ENCODE measurements around the gene ANO4.

Gene ANO4

GRCh38 chr12:100953677-100954076, 159.1 kb downstream of the ANO4 start:
- H3K9me3 ChIP-seq (ENCODE audit: control insufficient read depth in 1 of 2, low read length in 2 of 2), result no peaks in the 10 kb centered on the region
- H3K27ac ChIP-seq (ENCODE audit: low read length), result no peak overlapping the region
- H3K36me3 ChIP-seq (ENCODE audit: control insufficient read depth in 1 of 2, insufficient read depth in 2 of 2, low read length in 2 of 2), result no peaks in the 10 kb centered on the region
- H3K27me3 ChIP-seq (ENCODE audit: low read depth, low read length), result no peaks in the 10 kb centered on the region
- no peaks in the 10 kb centered on the region for H3K4me1 ChIP-seq (ENCODE audit: control insufficient read depth in 1 of 2, insufficient read depth in 2 of 2, low read length in 2 of 2)
- H3K4me3 ChIP-seq (ENCODE audit: low read depth in 1 of 2, low read length in 2 of 2), result no peak overlapping the region

- Histone ChIP-seq H3K9me3 (ENCODE audit: control insufficient read depth in 1 of 2, low read length in 2 of 2) (no peaks in the 10 kb centered on the region), H3K27me3 (ENCODE audit: low read depth, low read length) (no peaks in the 10 kb centered on the region), H3K4me1 (ENCODE audit: control insufficient read depth in 1 of 2, insufficient read depth in 2 of 2, low read length in 2 of 2) (no peaks in the 10 kb centered on the region), H3K27ac (ENCODE audit: low read length) (no peak overlapping the region), H3K4me3 (ENCODE audit: low read depth in 1 of 2, low read length in 2 of 2) (no peak overlapping the region), H3K36me3 (ENCODE audit: control insufficient read depth in 1 of 2, insufficient read depth in 2 of 2, low read length in 2 of 2) (no peaks in the 10 kb centered on the region)
Measured at GRCh38 chr12:100954118-100954517, 159.5 kb downstream of the ANO4 start.

- Histone ChIP-seq H3K27me3 (ENCODE audit: low read depth, low read length) (no peaks in the 10 kb centered on the region), H3K4me1 (ENCODE audit: control insufficient read depth in 1 of 2, insufficient read depth in 2 of 2, low read length in 2 of 2) (no peaks in the 10 kb centered on the region), H3K27ac (ENCODE audit: low read length) (no peak overlapping the region), H3K36me3 (ENCODE audit: control insufficient read depth in 1 of 2, insufficient read depth in 2 of 2, low read length in 2 of 2) (no peaks in the 10 kb centered on the region), H3K4me3 (ENCODE audit: low read depth in 1 of 2, low read length in 2 of 2) (no peak overlapping the region), H3K9me3 (ENCODE audit: control insufficient read depth in 1 of 2, low read length in 2 of 2) (no peaks in the 10 kb centered on the region)
Measured at GRCh38 chr12:100955139-100955538, 160.6 kb downstream of the ANO4 start.

DNA sequence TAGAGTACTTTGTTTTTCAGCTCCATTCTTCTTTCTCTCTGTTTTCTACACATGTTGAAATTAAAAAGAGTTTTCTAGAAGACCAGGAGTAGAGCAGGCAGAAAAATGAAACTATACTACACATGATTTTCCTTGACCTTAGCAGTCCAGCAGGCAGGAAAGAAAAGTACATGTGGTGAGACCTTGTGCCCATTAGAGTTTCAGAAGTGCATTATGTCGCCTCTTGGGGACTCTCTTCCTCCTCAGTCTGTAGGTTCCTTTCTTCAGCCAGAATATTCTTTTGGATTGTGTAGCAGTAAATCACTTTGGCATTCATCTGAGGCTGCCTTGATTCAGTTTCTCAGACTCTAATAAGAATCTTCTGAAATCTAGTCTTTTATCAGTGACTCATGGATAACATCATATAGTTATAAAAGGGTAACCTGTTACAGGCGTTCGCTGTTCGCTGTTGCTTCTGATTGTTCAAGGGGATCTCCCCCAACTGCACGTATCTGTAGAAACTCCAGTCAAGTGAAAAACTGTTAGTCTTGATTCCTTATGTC, 161.8 kb downstream of the ANO4 start:
- Histone ChIP-seq H3K27me3 (ENCODE audit: low read depth, low read length) (no peaks in the 10 kb centered on the region), H3K36me3 (ENCODE audit: control insufficient read depth in 1 of 2, insufficient read depth in 2 of 2, low read length in 2 of 2) (no peaks in the 10 kb centered on the region), H3K9me3 (ENCODE audit: control insufficient read depth in 1 of 2, low read length in 2 of 2) (no peaks in the 10 kb centered on the region), H3K4me1 (ENCODE audit: control insufficient read depth in 1 of 2, insufficient read depth in 2 of 2, low read length in 2 of 2) (no peaks in the 10 kb centered on the region), H3K4me3 (ENCODE audit: low read depth in 1 of 2, low read length in 2 of 2) (no peak overlapping the region), H3K27ac (ENCODE audit: low read length) (no peak overlapping the region)

- Histone ChIP-seq H3K4me3 (ENCODE audit: low read depth in 1 of 2, low read length in 2 of 2) (no peak overlapping the region), H3K4me1 (ENCODE audit: control insufficient read depth in 1 of 2, insufficient read depth in 2 of 2, low read length in 2 of 2) (no peaks in the 10 kb centered on the region), H3K27me3 (ENCODE audit: low read depth, low read length) (no peaks in the 10 kb centered on the region), H3K27ac (ENCODE audit: low read length) (no peak overlapping the region), H3K9me3 (ENCODE audit: control insufficient read depth in 1 of 2, low read length in 2 of 2) (no peaks in the 10 kb centered on the region), H3K36me3 (ENCODE audit: control insufficient read depth in 1 of 2, insufficient read depth in 2 of 2, low read length in 2 of 2) (no peaks in the 10 kb centered on the region)
Measured at GRCh38 chr12:100959481-100959880, 164.9 kb downstream of the ANO4 start.

DNA sequence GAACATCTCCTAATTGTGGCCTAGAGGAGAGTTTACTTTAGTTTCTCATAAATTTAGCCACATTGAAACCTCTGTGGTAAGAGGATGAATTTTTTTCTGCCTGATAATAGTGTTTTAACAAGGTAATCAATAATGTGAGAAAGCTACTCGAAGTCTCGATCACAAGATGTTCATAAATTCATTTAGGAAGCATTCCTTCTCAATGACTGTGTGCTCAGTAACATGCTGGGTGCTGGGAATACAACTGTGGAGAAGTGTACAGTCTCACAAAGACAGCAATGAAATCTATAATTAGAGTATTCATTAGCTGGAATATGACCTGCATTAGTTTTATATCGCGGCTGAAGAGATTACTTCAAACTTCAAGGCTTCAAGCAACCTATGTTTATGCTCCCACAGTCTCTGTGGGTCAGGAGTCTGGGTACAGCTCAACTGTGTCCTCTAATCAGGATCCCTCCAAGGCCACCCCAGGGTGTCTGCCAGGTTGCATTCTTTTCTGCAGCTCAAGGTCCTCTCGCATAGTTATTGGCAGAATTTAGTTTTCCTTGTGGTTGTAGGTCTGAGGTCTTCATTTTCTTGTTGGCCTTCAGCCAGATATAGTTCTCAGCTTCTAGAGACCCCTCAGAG, 167.6 kb downstream of the ANO4 start:
- H3K27me3 ChIP-seq (ENCODE audit: low read depth, low read length), result no peaks in the 10 kb centered on the region
- H3K9me3 ChIP-seq (ENCODE audit: control insufficient read depth in 1 of 2, low read length in 2 of 2), result no peaks in the 10 kb centered on the region
- H3K36me3 ChIP-seq (ENCODE audit: control insufficient read depth in 1 of 2, insufficient read depth in 2 of 2, low read length in 2 of 2), result no peaks in the 10 kb centered on the region
- H3K27ac ChIP-seq (ENCODE audit: low read length), result no peak overlapping the region
- no peak overlapping the region for H3K4me3 ChIP-seq (ENCODE audit: low read depth in 1 of 2, low read length in 2 of 2)
- H3K4me1 ChIP-seq (ENCODE audit: control insufficient read depth in 1 of 2, insufficient read depth in 2 of 2, low read length in 2 of 2), result no peaks in the 10 kb centered on the region

DNA sequence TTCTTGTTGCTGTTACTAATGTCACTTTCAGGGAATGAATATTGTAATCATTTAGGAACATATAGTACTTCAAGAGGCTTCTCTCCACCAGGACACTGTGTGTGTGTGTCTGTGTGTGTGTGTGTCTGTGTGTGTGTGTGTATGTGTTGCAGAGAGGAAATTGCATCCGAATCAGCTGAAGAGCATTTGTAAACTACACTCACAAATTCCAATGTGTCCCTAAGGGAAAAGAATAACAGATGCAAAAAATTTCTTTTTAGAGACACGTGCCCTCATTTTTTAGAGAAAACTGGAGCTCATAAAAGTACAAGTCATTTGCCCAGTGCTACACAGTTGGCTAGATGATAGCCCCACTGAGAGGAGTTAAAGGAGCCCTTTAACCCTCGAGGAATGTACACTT, 168.8 kb downstream of the ANO4 start:
- Histone ChIP-seq H3K36me3 (ENCODE audit: control insufficient read depth in 1 of 2, insufficient read depth in 2 of 2, low read length in 2 of 2) (no peaks in the 10 kb centered on the region), H3K27me3 (ENCODE audit: low read depth, low read length) (no peaks in the 10 kb centered on the region), H3K4me3 (ENCODE audit: low read depth in 1 of 2, low read length in 2 of 2) (no peak overlapping the region), H3K4me1 (ENCODE audit: control insufficient read depth in 1 of 2, insufficient read depth in 2 of 2, low read length in 2 of 2) (no peaks in the 10 kb centered on the region), H3K9me3 (ENCODE audit: control insufficient read depth in 1 of 2, low read length in 2 of 2) (no peaks in the 10 kb centered on the region), H3K27ac (ENCODE audit: low read length) (no peak overlapping the region)

- Histone ChIP-seq H3K4me1 (ENCODE audit: control insufficient read depth in 1 of 2, insufficient read depth in 2 of 2, low read length in 2 of 2) (no peaks in the 10 kb centered on the region), H3K36me3 (ENCODE audit: control insufficient read depth in 1 of 2, insufficient read depth in 2 of 2, low read length in 2 of 2) (no peaks in the 10 kb centered on the region), H3K27me3 (ENCODE audit: low read depth, low read length) (no peaks in the 10 kb centered on the region), H3K4me3 (ENCODE audit: low read depth in 1 of 2, low read length in 2 of 2) (no peak overlapping the region), H3K27ac (ENCODE audit: low read length) (no peak overlapping the region), H3K9me3 (ENCODE audit: control insufficient read depth in 1 of 2, low read length in 2 of 2) (no peaks in the 10 kb centered on the region)
Measured at GRCh38 chr12:100964028-100964427, 169.5 kb downstream of the ANO4 start.

- Histone ChIP-seq H3K4me3 (ENCODE audit: low read depth in 1 of 2, low read length in 2 of 2) (no peak overlapping the region), H3K27ac (ENCODE audit: low read length) (no peak overlapping the region), H3K27me3 (ENCODE audit: low read depth, low read length) (no peaks in the 10 kb centered on the region), H3K36me3 (ENCODE audit: control insufficient read depth in 1 of 2, insufficient read depth in 2 of 2, low read length in 2 of 2) (no peaks in the 10 kb centered on the region), H3K4me1 (ENCODE audit: control insufficient read depth in 1 of 2, insufficient read depth in 2 of 2, low read length in 2 of 2) (no peaks in the 10 kb centered on the region), H3K9me3 (ENCODE audit: control insufficient read depth in 1 of 2, low read length in 2 of 2) (no peaks in the 10 kb centered on the region)
Measured at GRCh38 chr12:100967189-100967588, 172.6 kb downstream of the ANO4 start.

DNA sequence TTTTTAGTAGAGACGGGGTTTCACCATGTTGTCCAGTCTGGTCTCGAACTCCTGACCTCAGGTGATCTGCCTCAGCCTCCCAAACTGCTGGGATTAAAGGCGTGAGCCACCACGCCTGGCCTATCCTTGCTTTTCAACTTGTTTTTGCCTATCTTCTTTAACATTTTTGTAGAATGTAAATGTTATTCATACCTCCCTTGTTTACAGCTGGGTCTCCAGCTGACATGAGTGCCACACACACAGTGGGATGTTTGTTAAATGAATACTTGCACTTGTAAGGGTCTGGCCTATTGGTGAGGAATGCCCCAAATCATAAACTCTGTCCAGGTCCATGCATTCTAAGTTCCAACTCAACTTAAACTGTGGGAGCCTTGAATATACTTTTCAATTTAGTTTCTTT, 176.3 kb downstream of the ANO4 start:
- Histone ChIP-seq H3K9me3 (ENCODE audit: control insufficient read depth in 1 of 2, low read length in 2 of 2) (no peaks in the 10 kb centered on the region), H3K4me1 (ENCODE audit: control insufficient read depth in 1 of 2, insufficient read depth in 2 of 2, low read length in 2 of 2) (no peaks in the 10 kb centered on the region), H3K27ac (ENCODE audit: low read length) (no peak overlapping the region), H3K27me3 (ENCODE audit: low read depth, low read length) (no peaks in the 10 kb centered on the region), H3K4me3 (ENCODE audit: low read depth in 1 of 2, low read length in 2 of 2) (no peak overlapping the region), H3K36me3 (ENCODE audit: control insufficient read depth in 1 of 2, insufficient read depth in 2 of 2, low read length in 2 of 2) (no peaks in the 10 kb centered on the region)

DNA sequence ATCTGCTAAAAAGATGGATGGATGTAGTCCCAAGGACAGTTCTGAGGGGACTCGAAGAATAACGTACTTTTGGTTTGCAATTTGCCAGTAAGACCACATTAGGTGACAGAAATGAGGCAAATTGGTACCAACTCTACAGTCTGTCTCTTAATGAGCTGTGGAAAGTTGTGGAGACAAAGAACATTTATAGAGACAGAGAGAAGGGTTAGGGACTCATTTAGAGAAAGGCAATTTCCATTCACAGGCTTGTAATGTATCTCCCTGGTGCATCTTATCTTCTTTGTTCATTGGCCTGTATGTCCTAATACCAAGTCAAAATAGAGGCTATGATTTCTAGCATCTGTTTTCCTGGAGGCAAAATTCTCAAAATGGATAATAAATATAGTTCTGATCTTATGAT, 177.5 kb downstream of the ANO4 start:
- no peaks in the 10 kb centered on the region for H3K4me1 ChIP-seq (ENCODE audit: control insufficient read depth in 1 of 2, insufficient read depth in 2 of 2, low read length in 2 of 2)
- no peaks in the 10 kb centered on the region for H3K27me3 ChIP-seq (ENCODE audit: low read depth, low read length)
- H3K4me3 ChIP-seq (ENCODE audit: low read depth in 1 of 2, low read length in 2 of 2), result no peak overlapping the region
- H3K36me3 ChIP-seq (ENCODE audit: control insufficient read depth in 1 of 2, insufficient read depth in 2 of 2, low read length in 2 of 2), result no peaks in the 10 kb centered on the region
- H3K27ac ChIP-seq (ENCODE audit: low read length), result no peak overlapping the region
- no peaks in the 10 kb centered on the region for H3K9me3 ChIP-seq (ENCODE audit: control insufficient read depth in 1 of 2, low read length in 2 of 2)

GRCh38 chr12:100974341-100974740, 179.8 kb downstream of the ANO4 start:
- Histone ChIP-seq H3K9me3 (ENCODE audit: control insufficient read depth in 1 of 2, low read length in 2 of 2) (no peaks in the 10 kb centered on the region), H3K36me3 (ENCODE audit: control insufficient read depth in 1 of 2, insufficient read depth in 2 of 2, low read length in 2 of 2) (no peaks in the 10 kb centered on the region)

More at GRCh38 chr12:100974341-100974740, 179.8 kb downstream of the ANO4 start:
- Histone ChIP-seq H3K4me3 (ENCODE audit: low read depth in 1 of 2, low read length in 2 of 2) (no peak overlapping the region), H3K27me3 (ENCODE audit: low read depth, low read length) (no peaks in the 10 kb centered on the region), H3K4me1 (ENCODE audit: control insufficient read depth in 1 of 2, insufficient read depth in 2 of 2, low read length in 2 of 2) (no peaks in the 10 kb centered on the region), H3K27ac (ENCODE audit: low read length) (no peak overlapping the region)
